HepG2 (cell line): ENCODE results near the gene CDH22. TPM values are rescaled to one million over a fixed set of nuclear protein-coding genes. Genes with fewer than 3 reads are reported as not detected.

Experiments
- ATAC-seq: fragments of 200-7000 bp; cut with Tn5 transposase; 3 replicates; pipeline ENCODE4 v1.9.1; 2020; ENCODE audit warnings: mild to moderate bottlenecking, moderate library complexity
- BruUV-seq: library from RNA; stranded (reverse); fragments of 400-500 nt; replicated peaks from 2 replicates; lab custom pipeline; 2021; lab: Mats Ljungman, UMichigan
- CTCF ChIA-PET: fragments of 300-600 bp; formaldehyde crosslinking; extraction: SDS; loops from one replicate; lab custom pipeline; 2021; ENCODE audit warnings: low total read pairs, inconsistent platforms, low intra/inter-chr PET ratio; lab: Yijun Ruan, JAX
- POLR2A ChIA-PET: fragments of 350-600 bp; sonication (Branson Sonifier 250); formaldehyde crosslinking; loops from one replicate; lab custom pipeline; 2020; ENCODE audit warnings: antibody characterized with exemption, inconsistent platforms; lab: Yijun Ruan, JAX
- DNase-seq: peaks from one replicate; pipeline ENCODE4 v3.0.0-alpha.2; 2015; ENCODE audit warnings: low spot score
- FAIRE-seq: peaks from 3 replicates; lab custom pipeline; 2011; peaks lifted over from hg19 to GRCh38; lab: Jason Lieb, UNC
- H2AFZ ChIP-seq: one replicate; pipeline ENCODE4 v1.6.1; 2011; ENCODE audit warnings: low read length, inconsistent platforms
- H3K27ac ChIP-seq: fragments of 300-600 bp; 3 replicates; pipeline ENCODE4 v1.8.0; 2011; ENCODE audit warnings: mixed run types, mild to moderate bottlenecking, mixed read lengths, low read length, inconsistent platforms; ENCODE audit not compliant: insufficient read depth; ENCODE audit errors: extremely low read length
- H3K27me3 ChIP-seq, 2 experiments: fragments of 200-600 bp in 1 of 2; 2 replicates in 1 of 2; 3 replicates in 1 of 2; pipeline versions ENCODE4 v1.6.0 to v1.8.0; 2011; ENCODE audit warnings: low read length in 2 of 2, mild to moderate bottlenecking in 2 of 2, moderate library complexity in 2 of 2, inconsistent platforms in 1 of 2; ENCODE audit not compliant: insufficient read depth in 2 of 2, control insufficient read depth in 1 of 2
- H3K36me3 ChIP-seq, 2 experiments: fragments of 200-600 bp in 1 of 2; replicated peaks in 1 of 2; 2 replicates in 1 of 2; 3 replicates in 1 of 2; pipeline versions ENCODE4 v1.5.1 to v1.8.0; 2011; ENCODE audit warnings: low read length in 2 of 2, inconsistent platforms in 1 of 2; ENCODE audit not compliant: insufficient read depth in 2 of 2, control insufficient read depth in 1 of 2
- H3K4me1 ChIP-seq: 2 replicates; pipeline ENCODE4 v1.5.1; 2012; ENCODE audit warnings: low read length, inconsistent platforms; ENCODE audit not compliant: insufficient read depth
- H3K4me2 ChIP-seq: 2 replicates; pipeline ENCODE4 v1.6.0; 2011; ENCODE audit warnings: low read depth, low read length, inconsistent platforms
- H3K4me3 ChIP-seq, 3 experiments: fragments of 200-600 bp in 1 of 3; sonication (generic), shearing (Covaris generic) in 1 of 3; replicated peaks in 1 of 3; 2 replicates each; pipeline ENCODE4 v1.5.1; 2011 to 2016; ENCODE audit warnings: low read length in 3 of 3, inconsistent platforms in 2 of 3, low read depth in 2 of 3, mild to moderate bottlenecking in 2 of 3, control low read depth in 1 of 3, mixed read lengths in 1 of 3; ENCODE audit not compliant: insufficient read depth in 1 of 3
- H3K79me2 ChIP-seq: one replicate; pipeline ENCODE4 v1.6.1; 2011; ENCODE audit warnings: low read length, inconsistent platforms; ENCODE audit not compliant: insufficient read depth
- H3K9ac ChIP-seq: 2 replicates; pipeline ENCODE4 v1.6.0; 2011; ENCODE audit warnings: mild to moderate bottlenecking, low read depth, low read length, inconsistent platforms; ENCODE audit not compliant: insufficient read depth
- H3K9me3 ChIP-seq: 2 replicates; pipeline ENCODE4 v1.5.1; 2012; ENCODE audit warnings: mild to moderate bottlenecking, low read length
- H4K20me1 ChIP-seq: 2 replicates; pipeline ENCODE4 v1.6.0; 2011; ENCODE audit warnings: inconsistent platforms, mild to moderate bottlenecking, low read length, moderate library complexity; ENCODE audit not compliant: insufficient read depth
- GABPB1 ChIP-seq: IDR thresholded peaks from 2 replicates; pipeline ENCODE4 v1.6.1; 2016; ENCODE audit warnings: mild to moderate bottlenecking, missing genetic modification reagents, moderate library complexity, missing compliant biosample characterization
- IRF9 ChIP-seq: sonication (generic); formaldehyde crosslinking; IDR thresholded peaks from 2 replicates; pipeline ENCODE4 v1.8.0; 2022; ENCODE audit warnings: missing genetic modification reagents, mild to moderate bottlenecking, borderline replicate concordance
- KLF12 ChIP-seq: sonication (generic); formaldehyde crosslinking; IDR thresholded peaks from 2 replicates; pipeline ENCODE4 v1.4.0; 2020; ENCODE audit warnings: missing genetic modification reagents, borderline replicate concordance
- ZKSCAN1 ChIP-seq: fragments of 150-350 bp; IDR thresholded peaks from 2 replicates; pipeline ENCODE4 v1.6.1; 2014; ENCODE audit warnings: low read length
- ZNF619 ChIP-seq: sonication (generic); formaldehyde crosslinking; IDR thresholded peaks from 2 replicates; pipeline ENCODE4 v1.4.0; 2020; ENCODE audit warnings: mild to moderate bottlenecking, missing genetic modification reagents
- WGBS: methylation state at CpG from one replicate; pipeline ENCODE4 v1.1.6; 2017; ENCODE audit warnings: low lambda C conversion rate; 5-methylcytosine and 5-hydroxymethylcytosine counted together
- in situ Hi-C: cut with HindIII; loops from 2 replicates; pipeline ENCODE4 v1.10.0; 2017; ENCODE audit warnings: low pct_unique_long_range_greater_than_20kb; ENCODE audit not compliant: extremely low pct_ligation_motif_present
- intact Hi-C: fragments of 100-400 bp; cut with micrococcal nuclease; formaldehyde crosslinking; loops from one replicate; pipeline ENCODE4 v1.10.0; 2022; ENCODE audit not compliant: unreplicated experiment
- polyA plus RNA-seq, 8 experiments: library from polyadenylated mRNA; depleted of rRNA in 3 of 8; stranded (reverse) in 7 of 8; unstranded in 1 of 8; fragments of >200 nt; fragmentation: Illumina TruSeq in 4 of 8; extraction: Trizol in 4 of 8; gene quantifications; 2 replicates each; pipeline versions ENCODE4 v1.2.1 to v1.2.3, GENCODE V29; 2011 to 2016; ENCODE audit warnings: low read depth in 4 of 8, missing spikeins in 1 of 8, mixed read lengths in 1 of 8; ENCODE audit not compliant: insufficient read depth in 1 of 8
- total RNA-seq, 5 experiments: library from RNA; depleted of rRNA; stranded (reverse); fragments of >200 nt; fragmentation: Illumina TruSeq; extraction: Trizol; gene quantifications; 2 replicates each; pipeline ENCODE4 v1.2.3, GENCODE V29; 2016; ENCODE audit warnings: low read depth in 1 of 5
- TF ChIP-seq, protein P1 (sequence below): IDR thresholded peaks from 2 replicates; pipeline ENCODE4 v1.6.1; 2016; ENCODE audit warnings: missing genetic modification reagents, missing compliant biosample characterization

The CDH22 gene
- total and polyA plus RNA-seq, 2 of the 13 experiments (the other 11 are each of a cell fraction or from before 2014, with no cell fraction given), result not detected

DNA sequence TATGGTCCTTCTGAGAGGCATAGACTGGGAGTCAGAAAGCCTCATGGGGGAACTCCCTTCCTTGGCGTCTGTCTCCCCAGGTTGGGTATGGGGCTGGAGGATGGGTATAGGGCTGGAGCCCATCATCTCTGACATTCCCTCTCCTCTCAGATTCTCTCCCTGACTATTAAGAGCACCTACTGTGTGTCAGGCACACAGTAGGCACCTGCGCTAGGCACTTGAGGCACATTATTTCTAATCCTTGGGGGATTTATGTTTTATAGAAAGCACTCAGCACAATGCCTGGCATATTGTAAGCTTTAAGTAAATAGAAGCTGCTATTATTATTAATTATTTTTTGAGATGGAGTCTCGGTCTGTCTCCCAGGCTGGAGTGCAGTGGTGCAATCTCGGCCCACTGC, 113.9 kb downstream of the CDH22 start:
- H4K20me1 ChIP-seq, result no peaks in the 10 kb centered on the region
- no peak overlapping the region for H3K4me3 ChIP-seq
- 11% methylated on average over 4 of the region's 4 CpGs for WGBS
- POLR2A ChIA-PET, result no interaction called here
- CTCF ChIA-PET, result no interaction called here
- H3K4me2 ChIP-seq, result no peak overlapping the region
- DNase-seq (no peak), ATAC-seq (no peak), FAIRE-seq (no peak)
- no peak for TF ChIP-seq GABPB1
- TF ChIP-seq ZKSCAN1, result peak; percentile 94
- TF ChIP-seq IRF9 (CRISPR knock-in tag), result no peak
- no peak for TF ChIP-seq ZNF619
- H3K4me1 ChIP-seq, result no peaks in the 10 kb centered on the region
- no TSS peak for BruUV-seq
- H3K36me3 ChIP-seq, result no peaks in the 10 kb centered on the region
- H3K9ac ChIP-seq, result no peak overlapping the region
- H3K27ac ChIP-seq, result no peak overlapping the region
- in situ Hi-C loops, result no loop called here
- peaks cover 0 to 34% of the 10 kb centered on the region in 2 experiments; a peak in 4 of 5 replicates for H3K27me3 ChIP-seq
- intact Hi-C loops, result no loop called here
- H3K9me3 ChIP-seq, result no peaks in the 10 kb centered on the region
- H3K79me2 ChIP-seq, result no peaks in the 10 kb centered on the region
- H2AFZ ChIP-seq, result no peak overlapping the region

GRCh38 chr20:46192376-46192944, 115.8 kb downstream of the CDH22 start:
- no peak for ATAC-seq
- Histone ChIP-seq H3K79me2 (no peaks in the 10 kb centered on the region), H3K4me3 (no peak overlapping the region), H3K36me3 (no peaks in the 10 kb centered on the region), H3K4me1 (no peaks in the 10 kb centered on the region), H4K20me1 (no peaks in the 10 kb centered on the region)
- ChIA-PET POLR2A (no interaction called here), CTCF (no interaction called here)
- no TSS peak for BruUV-seq
- WGBS, result 5% methylated on average over 4 of the region's 6 CpGs
- intact Hi-C loops, result no loop called here
- no peak for TF ChIP-seq KLF12 (CRISPR knock-in tag)
- TF ChIP-seq, protein P1, sequence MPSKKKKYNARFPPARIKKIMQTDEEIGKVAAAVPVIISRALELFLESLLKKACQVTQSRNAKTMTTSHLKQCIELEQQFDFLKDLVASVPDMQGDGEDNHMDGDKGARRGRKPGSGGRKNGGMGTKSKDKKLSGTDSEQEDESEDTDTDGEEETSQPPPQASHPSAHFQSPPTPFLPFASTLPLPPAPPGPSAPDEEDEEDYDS (CRISPR knock-in tag), result no peak
- TF ChIP-seq, all 625 proteins: peak for 0
- FAIRE-seq (no peak), DNase-seq (no peak)
- Histone ChIP-seq H3K27me3 (peaks cover 0 to 30% of the 10 kb centered on the region in 2 experiments; a peak in 4 of 5 replicates), H2AFZ (no peak overlapping the region), H3K27ac (no peak overlapping the region), H3K9me3 (no peaks in the 10 kb centered on the region), H3K4me2 (no peak overlapping the region), H3K9ac (no peak overlapping the region)
- in situ Hi-C loops, result no loop called here
